Measurements from ENCODE around the gene GPAM. TPM values are rescaled to one million over a fixed set of nuclear protein-coding genes. Genes with fewer than 3 reads are reported as not detected.

GPAM gene
- total RNA-seq, 2 donors from 2014 or later, result 18.5 to 21.3 TPM

DNA sequence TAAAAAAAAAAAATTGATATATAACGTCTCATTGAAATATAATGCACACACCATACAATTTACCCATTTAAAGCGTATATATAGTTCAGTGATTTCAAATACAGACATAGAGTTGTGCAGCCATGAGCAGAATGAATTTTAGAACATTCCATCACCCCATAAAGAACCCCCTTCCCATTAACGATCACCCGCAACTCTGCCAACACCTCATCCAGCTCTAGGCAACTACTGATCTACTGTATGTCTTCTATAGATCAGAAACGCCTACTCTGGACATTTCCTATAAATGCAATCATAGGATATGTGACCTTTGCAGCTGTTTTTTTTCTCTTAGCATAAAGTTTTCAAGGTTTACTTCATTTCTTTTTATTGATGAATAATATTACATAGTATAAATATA lies 33.4 kb upstream of the GPAM start:
- Mint-ChIP-seq H3K36me3 (ENCODE audit: low read depth) (no peaks in the 10 kb centered on the region), H3K9me3 (peaks cover 15% of the 10 kb centered on the region), H3K27me3 (ENCODE audit: insufficient read depth) (no peaks in the 10 kb centered on the region)

DNA sequence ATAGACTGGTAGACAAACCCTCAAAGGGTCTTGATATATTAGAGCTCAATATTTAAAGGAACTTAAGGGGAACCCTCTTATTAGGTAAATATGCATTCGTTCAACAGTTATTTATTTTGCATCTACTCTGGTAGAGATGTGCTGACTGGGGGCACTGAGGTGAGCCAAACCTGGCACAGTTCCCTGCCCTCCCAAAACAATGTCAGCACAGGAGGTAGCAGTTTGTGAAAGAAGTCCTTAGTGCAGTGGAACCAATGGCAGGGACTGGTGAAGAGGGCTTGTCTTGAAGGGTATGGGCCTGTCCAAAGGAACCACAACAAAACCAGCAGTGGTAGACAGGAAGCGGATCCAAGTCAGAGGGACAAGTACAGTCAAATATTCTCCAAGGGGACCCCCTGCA lies 32.6 kb upstream of the GPAM start:
- Histone ChIP-seq H3K4me3 (ENCODE audit: low read length) (no peak overlapping the region), H3K4me1 (ENCODE audit: control insufficient read depth, insufficient read depth, low read length) (no peaks in the 10 kb centered on the region), H3K36me3 (ENCODE audit: control insufficient read depth, insufficient read depth, low read length) (no peaks in the 10 kb centered on the region), H3K27ac (ENCODE audit: low read depth, low read length) (no peak overlapping the region), H3K27me3 (ENCODE audit: control insufficient read depth, insufficient read depth, low read length, poor library complexity, severe bottlenecking) (no peaks in the 10 kb centered on the region), H3K9ac (ENCODE audit: extremely low read depth, low read length, poor library complexity, severe bottlenecking) (no peak overlapping the region), H3K9me3 (ENCODE audit: control insufficient read depth, low read length) (peaks cover 12% of the 10 kb centered on the region)
- 90 to 100% methylated on average over 1 to 2 of the region's 2 CpGs for WGBS, 2 experiments (ENCODE audit: insufficient coverage in 1 of 2, insufficient read length in 1 of 2)
- Mint-ChIP-seq H3K9me3 (peaks cover 15% of the 10 kb centered on the region), H3K4me3 (no peak overlapping the region), H3K4me1 (peaks cover 14% of the 10 kb centered on the region), H3K27ac (peak overlapping the region; percentile 23), H3K36me3 (ENCODE audit: low read depth) (no peaks in the 10 kb centered on the region), H3K27me3 (ENCODE audit: insufficient read depth) (no peaks in the 10 kb centered on the region)
- no peak for TF ChIP-seq CTCF (conservative IDR thresholded peaks at IDR 0.05)
- DNase-seq, result no peak

More for the DNA sequence above, 33.4 kb upstream of the GPAM start:
- WGBS, 2 experiments (ENCODE audit: insufficient coverage in 1 of 2, insufficient read length in 1 of 2), result 93 to 100% methylated on average over 2 to 4 of the region's 5 CpGs
- Histone ChIP-seq H3K4me1 (ENCODE audit: control insufficient read depth, insufficient read depth, low read length) (no peaks in the 10 kb centered on the region), H3K36me3 (ENCODE audit: control insufficient read depth, insufficient read depth, low read length) (no peaks in the 10 kb centered on the region), H3K9ac (ENCODE audit: extremely low read depth, low read length, poor library complexity, severe bottlenecking) (no peak overlapping the region), H3K27me3 (ENCODE audit: control insufficient read depth, insufficient read depth, low read length, poor library complexity, severe bottlenecking) (no peaks in the 10 kb centered on the region), H3K4me3 (ENCODE audit: low read length) (no peak overlapping the region), H3K9me3 (ENCODE audit: control insufficient read depth, low read length) (peaks cover 13% of the 10 kb centered on the region), H3K27ac (ENCODE audit: low read depth, low read length) (no peak overlapping the region)
- DNase-seq, result no peak
- Mint-ChIP-seq H3K27ac (no peak overlapping the region), H3K4me3 (no peak overlapping the region), H3K4me1 (peaks cover 14% of the 10 kb centered on the region)
- no peak for TF ChIP-seq CTCF (conservative IDR thresholded peaks at IDR 0.05)

GRCh38 chr10:112215342-112215774 lies 31.8 kb upstream of the GPAM start:
- no peaks in the 10 kb centered on the region for H3K4me1 ChIP-seq (ENCODE audit: control insufficient read depth, insufficient read depth, low read length)
- H3K9me3 ChIP-seq (ENCODE audit: control insufficient read depth, low read length), result peaks cover 4% of the 10 kb centered on the region
- no peaks in the 10 kb centered on the region for H3K27me3 Mint-ChIP-seq (ENCODE audit: insufficient read depth)
- H3K27me3 ChIP-seq (ENCODE audit: control insufficient read depth, insufficient read depth, low read length, poor library complexity, severe bottlenecking), result no peaks in the 10 kb centered on the region
- H3K36me3 ChIP-seq (ENCODE audit: control insufficient read depth, insufficient read depth, low read length), result no peaks in the 10 kb centered on the region
- no peaks in the 10 kb centered on the region for H3K36me3 Mint-ChIP-seq (ENCODE audit: low read depth)
- no peak overlapping the region for H3K27ac ChIP-seq (ENCODE audit: low read depth, low read length)
- H3K4me3 ChIP-seq (ENCODE audit: low read length), result no peak overlapping the region
- no peak overlapping the region for H3K27ac Mint-ChIP-seq
- H3K4me1 Mint-ChIP-seq, result peaks cover 14% of the 10 kb centered on the region
- TF ChIP-seq CTCF (conservative IDR thresholded peaks at IDR 0.05), result no peak
- H3K9me3 Mint-ChIP-seq, result peaks cover 9% of the 10 kb centered on the region
- no peak for DNase-seq
- no peak overlapping the region for H3K4me3 Mint-ChIP-seq
- H3K9ac ChIP-seq (ENCODE audit: extremely low read depth, low read length, poor library complexity, severe bottlenecking), result no peak overlapping the region
- 86 to 88% methylated on average over 3 to 8 of the region's 8 CpGs for WGBS, 2 experiments (ENCODE audit: insufficient coverage in 1 of 2, insufficient read length in 1 of 2)

Measured in endodermal cell (in vitro differentiated cells).